ENCODE measurements around the gene GABRQ.
"Not testable (repeated sequence)": the region's sequence is repeated elsewhere in the genome, so short reads cannot be mapped to it uniquely, and the experiment has no call there.

Gene GABRQ

GRCh38 chrX:152658302-152658701 is 20.6 kb downstream of the GABRQ start:
- ATAC-seq (no peak), DNase-seq (no peak)

- DNase-seq, result no peak
- no peak for ATAC-seq
These were observed 25.4 kb downstream of the GABRQ start for GRCh38 chrX:152663086-152663485.

GRCh38 chrX:152674135-152674534 is 36.4 kb downstream of the GABRQ start:
- no peak for DNase-seq
- no peak for ATAC-seq

- ATAC-seq, DNase-seq: not testable (repeated sequence)
These were observed 37.0 kb downstream of the GABRQ start for GRCh38 chrX:152674652-152675051.

GRCh38 chrX:152681012-152681411 is 43.3 kb downstream of the GABRQ start:
- peak; percentile 66 for ATAC-seq

GRCh38 chrX:152697952-152698931 is 60.5 kb downstream of the GABRQ start, which contains the start of gene MAGEA3:
MAGEA3 (plus strand) TSS chrX:152698794; CDS start chrX:152700833, 2,039 bp downstream.
- not testable (repeated sequence) for DNase-seq, ATAC-seq

More at GRCh38 chrX:152681012-152681411, 43.3 kb downstream of the GABRQ start:
- DNase-seq, result not testable (repeated sequence)

DNA sequence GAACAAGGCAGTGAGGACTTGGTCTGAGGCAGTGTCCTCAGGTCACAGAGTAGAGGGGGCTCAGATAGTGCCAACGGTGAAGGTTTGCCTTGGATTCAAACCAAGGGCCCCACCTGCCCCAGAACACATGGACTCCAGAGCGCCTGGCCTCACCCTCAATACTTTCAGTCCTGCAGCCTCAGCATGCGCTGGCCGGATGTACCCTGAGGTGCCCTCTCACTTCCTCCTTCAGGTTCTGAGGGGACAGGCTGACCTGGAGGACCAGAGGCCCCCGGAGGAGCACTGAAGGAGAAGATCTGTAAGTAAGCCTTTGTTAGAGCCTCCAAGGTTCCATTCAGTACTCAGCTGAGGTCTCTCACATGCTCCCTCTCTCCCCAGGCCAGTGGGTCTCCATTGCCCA is 62.7 kb downstream of the GABRQ start:
- not testable (repeated sequence) for DNase-seq, ATAC-seq

GRCh38 chrX:152706500-152706899 is 68.8 kb downstream of the GABRQ start:
- DNase-seq, ATAC-seq: not testable (repeated sequence)

Data from stimulated activated naive CD8-positive, alpha-beta T cell treated with anti-CD3 and anti-CD28 coated beads, Interleukin-15, Interleukin-2, amounts not matched to agents 100 U/mL and 50 U/mL, for 24 hours (primary cell).